SK-N-SH (cell line): ENCODE data around the gene TFDP3. TPM values are rescaled to one million over a fixed set of nuclear protein-coding genes. Genes with fewer than 3 reads are reported as not detected.
A peak's percentile ranks its signal among the peaks of the same experiment; 100 is the strongest.

Experiments
- CTCF ChIA-PET: fragments of 300-600, 350-600 bp; formaldehyde crosslinking; extraction: SDS; loops from one replicate; lab custom pipeline; 2021; lab: Yijun Ruan, JAX
- POLR2A ChIA-PET: fragments of 350-600 bp; sonication (Branson Sonifier 250); formaldehyde crosslinking; extraction: SDS; loops from one replicate; lab custom pipeline; 2020; ENCODE audit warnings: antibody characterized with exemption, inconsistent platforms; lab: Yijun Ruan, JAX
- DNase-seq: peaks from one replicate; pipeline ENCODE4 v3.0.0; 2012
- H2AFZ ChIP-seq: fragments of 200-600 bp; sonication (generic); 2 replicates; pipeline ENCODE4 v1.8.1; 2016; ENCODE audit warnings: antibody characterized with exemption, mild to moderate bottlenecking, low read depth
- H3F3A ChIP-seq: fragments of 200-600 bp; sonication (generic); replicated peaks from 2 replicates; pipeline ENCODE3; 2016; ENCODE audit warnings: antibody characterized with exemption, mild to moderate bottlenecking; ENCODE audit not compliant: insufficient read depth
- H3K27ac ChIP-seq, 2 experiments: fragments of 200-500 bp in 1 of 2; fragments of 200-600 bp in 1 of 2; sonication (Bioruptor generic) in 1 of 2; sonication (generic), shearing (Covaris generic) in 1 of 2; 2 replicates each; pipeline versions ENCODE4 v1.5.1 to v1.6.1; 2014 to 2016; ENCODE audit warnings: low read depth in 2 of 2, inconsistent platforms in 1 of 2, low read length in 1 of 2, mild to moderate bottlenecking in 1 of 2, mixed read lengths in 1 of 2
- H3K27me3 ChIP-seq: fragments of 200-600 bp; sonication (generic), shearing (Covaris generic); 2 replicates; pipeline ENCODE4 v1.6.1; 2016; ENCODE audit warnings: mixed run types; ENCODE audit not compliant: insufficient read depth
- H3K36me3 ChIP-seq, 2 experiments: fragments of 200-500 bp in 1 of 2; fragments of 200-600 bp in 1 of 2; sonication (Bioruptor generic) in 1 of 2; sonication (generic) in 1 of 2; replicated peaks in 1 of 2; 2 replicates each; pipeline versions ENCODE3 to v1.5.1; 2014 to 2016; ENCODE audit warnings: low read length in 1 of 2, mild to moderate bottlenecking in 1 of 2; ENCODE audit not compliant: insufficient read depth in 2 of 2, control insufficient read depth in 1 of 2
- H3K4me1 ChIP-seq, 2 experiments: fragments of 200-500 bp in 1 of 2; fragments of 200-600 bp in 1 of 2; sonication (Bioruptor generic) in 1 of 2; sonication (generic), shearing (Covaris generic) in 1 of 2; 2 replicates each; pipeline versions ENCODE4 v1.5.1 to v1.6.1; 2014 to 2016; ENCODE audit warnings: low read depth in 1 of 2, low read length in 1 of 2, mixed run types in 1 of 2; ENCODE audit not compliant: insufficient read depth in 2 of 2, control insufficient read depth in 1 of 2
- H3K4me2 ChIP-seq: fragments of 200-600 bp; sonication (generic), shearing (Covaris generic); 2 replicates; pipeline ENCODE4 v1.6.1; 2017; ENCODE audit warnings: mixed run types
- H3K4me3 ChIP-seq, 2 experiments: fragments of 200-500 bp in 1 of 2; fragments of 200-600 bp in 1 of 2; sonication (Bioruptor generic) in 1 of 2; sonication (generic), shearing (Covaris generic) in 1 of 2; 2 replicates each; pipeline versions ENCODE4 v1.5.1 to v1.8.1; 2014 to 2016; ENCODE audit warnings: low read depth in 2 of 2, inconsistent platforms in 1 of 2, low read length in 1 of 2, mild to moderate bottlenecking in 1 of 2, mixed read lengths in 1 of 2, moderate library complexity in 1 of 2
- H3K79me2 ChIP-seq: fragments of 200-600 bp; sonication (generic); 2 replicates; pipeline ENCODE4 v1.8.1; 2017; ENCODE audit warnings: mild to moderate bottlenecking; ENCODE audit not compliant: insufficient read depth
- H3K9ac ChIP-seq: fragments of 200-600 bp; sonication (generic); 2 replicates; pipeline ENCODE4 v1.6.1; 2017; ENCODE audit warnings: mixed run types
- H3K9me2 ChIP-seq: fragments of 200-600 bp; sonication (generic); 2 replicates; pipeline ENCODE4 v1.6.1; 2017; ENCODE audit warnings: mixed run types
- H3K9me3 ChIP-seq: fragments of 200-600 bp; sonication (generic); 2 replicates; pipeline ENCODE4 v1.6.1; 2017; ENCODE audit warnings: mixed run types, mild to moderate bottlenecking, moderate library complexity
- H4K20me1 ChIP-seq: fragments of 200-600 bp; sonication (generic); 2 replicates; pipeline ENCODE4 v1.6.1; 2017; ENCODE audit warnings: mild to moderate bottlenecking, mixed run types; ENCODE audit not compliant: insufficient read depth
- ELF1 ChIP-seq: IDR thresholded peaks from 2 replicates; pipeline ENCODE4 v1.4.0; 2012
- EP300 ChIP-seq, 2 experiments: IDR thresholded peaks; 2 replicates each; pipeline versions ENCODE4 v1.4.0 to v1.6.1; 2012; ENCODE audit warnings: borderline replicate concordance in 1 of 2, low read depth in 1 of 2, low read length in 1 of 2
- EZH2phosphoT487 ChIP-seq: fragments of 200-600 bp; sonication (generic); IDR thresholded peaks from 2 replicates; pipeline ENCODE4 v1.6.1; 2017; ENCODE audit warnings: low read depth, mixed run types, mild to moderate bottlenecking, antibody characterized with exemption, moderate library complexity, borderline replicate concordance
- FOSL2 ChIP-seq: IDR thresholded peaks from 2 replicates; pipeline ENCODE4 v1.4.0; 2012; ENCODE audit warnings: low read depth, mild to moderate bottlenecking, moderate library complexity, borderline replicate concordance
- JUND ChIP-seq: IDR thresholded peaks from 2 replicates; pipeline ENCODE4 v1.4.0; 2012
- NFIC ChIP-seq: IDR thresholded peaks from 2 replicates; pipeline ENCODE4 v1.4.0; 2012; ENCODE audit warnings: borderline replicate concordance
- PBX3 ChIP-seq: IDR thresholded peaks from 2 replicates; pipeline ENCODE4; 2012
- RAD21 ChIP-seq: IDR thresholded peaks from 2 replicates; pipeline ENCODE4 v1.6.1; 2012; ENCODE audit warnings: mild to moderate bottlenecking, low read length
- RFX5 ChIP-seq: IDR thresholded peaks from 2 replicates; pipeline ENCODE4 v1.6.1; 2012; ENCODE audit warnings: mild to moderate bottlenecking, improper control_type of control experiment, low read length
- RXRA ChIP-seq: IDR thresholded peaks from 2 replicates; pipeline ENCODE4 v1.4.0; 2012; ENCODE audit warnings: low read depth, mild to moderate bottlenecking, borderline replicate concordance
- SIN3A ChIP-seq: IDR thresholded peaks from 2 replicates; pipeline ENCODE4 v1.6.1; 2012; ENCODE audit warnings: low read depth, mild to moderate bottlenecking, low read length, moderate library complexity, borderline replicate concordance
- SMC3 ChIP-seq: IDR thresholded peaks from 2 replicates; pipeline ENCODE4 v1.6.1; 2012; ENCODE audit warnings: low read depth, low read length, improper control_type of control experiment
- TAF1 ChIP-seq: IDR thresholded peaks from 2 replicates; pipeline ENCODE4 v1.6.1; 2012; ENCODE audit warnings: low read depth, mild to moderate bottlenecking, low read length, moderate library complexity, borderline replicate concordance
- TCF12 ChIP-seq: IDR thresholded peaks from 2 replicates; pipeline ENCODE4 v1.4.0; 2012
- WGBS: methylation state at CpG from one replicate; pipeline ENCODE4 v1.1.6; 2017; ENCODE audit warnings: low lambda C conversion rate; 5-methylcytosine and 5-hydroxymethylcytosine counted together
- polyA plus RNA-seq, 3 experiments: library from polyadenylated mRNA; depleted of rRNA; stranded (reverse); fragments of >200 nt; gene quantifications; 2 replicates each; pipeline ENCODE4 v1.2.3, GENCODE V29; 2012
- TF ChIP-seq, protein P1 (sequence below): fragments of 150-350 bp; IDR thresholded peaks from 2 replicates; pipeline ENCODE4 v1.6.1; 2016; ENCODE audit warnings: mild to moderate bottlenecking, low read depth, low read length
- TF ChIP-seq, protein P2 (sequence below): fragments of 200-600 bp; sonication (generic); IDR thresholded peaks from 2 replicates; pipeline ENCODE4 v1.6.1; 2017; ENCODE audit warnings: antibody characterized with exemption, mild to moderate bottlenecking, moderate library complexity

Gene TFDP3
- polyA plus RNA-seq, 1 of the 3 experiments (the other 2 are of a cell fraction): not detected

GRCh38 chrX:133229361-133229760 lies 11.2 kb upstream of the TFDP3 start:
- H3K27ac ChIP-seq: no peak overlapping the region
- 17% methylated on average over 4 of the region's 4 CpGs for WGBS
- no peaks in the 10 kb centered on the region for H3K4me1 ChIP-seq
- no peaks in the 10 kb centered on the region for H3K36me3 ChIP-seq
- H3F3A ChIP-seq: no peaks in the 10 kb centered on the region
- no peaks in the 10 kb centered on the region for H3K79me2 ChIP-seq
- H3K4me3 ChIP-seq: no peak overlapping the region
- DNase-seq: no peak
- CTCF ChIA-PET: interaction anchor here (0.7 to 1.2 kb wide), 4 partner anchors 20 to 1388 kb away, joined by 3 to 4 read pairs (median 3); no protein-coding TSS in a partner anchor
- no peaks in the 10 kb centered on the region for H4K20me1 ChIP-seq
- no peaks in the 10 kb centered on the region for H3K27me3 ChIP-seq
- H3K9me2 ChIP-seq: no peaks in the 10 kb centered on the region
- no peaks in the 10 kb centered on the region for H3K9me3 ChIP-seq
- H2AFZ ChIP-seq: no peak overlapping the region
- no peak overlapping the region for H3K4me2 ChIP-seq
- H3K9ac ChIP-seq: no peak overlapping the region
- POLR2A ChIA-PET: no interaction called here
- TF ChIP-seq PBX3 (no peak), EP300 (IDR thresholded peaks at IDR 0.05; ENCODE audit: borderline replicate concordance in 1 of 2, low read depth in 1 of 2, low read length in 1 of 2) (no peak), TCF12 (no peak), FOSL2 (no peak), EZH2phosphoT487 (no peak), RXRA (no peak), RAD21 (no peak), SMC3 (no peak), TAF1 (no peak), RFX5 (no peak), ELF1 (no peak)
- TF ChIP-seq, protein P1, sequence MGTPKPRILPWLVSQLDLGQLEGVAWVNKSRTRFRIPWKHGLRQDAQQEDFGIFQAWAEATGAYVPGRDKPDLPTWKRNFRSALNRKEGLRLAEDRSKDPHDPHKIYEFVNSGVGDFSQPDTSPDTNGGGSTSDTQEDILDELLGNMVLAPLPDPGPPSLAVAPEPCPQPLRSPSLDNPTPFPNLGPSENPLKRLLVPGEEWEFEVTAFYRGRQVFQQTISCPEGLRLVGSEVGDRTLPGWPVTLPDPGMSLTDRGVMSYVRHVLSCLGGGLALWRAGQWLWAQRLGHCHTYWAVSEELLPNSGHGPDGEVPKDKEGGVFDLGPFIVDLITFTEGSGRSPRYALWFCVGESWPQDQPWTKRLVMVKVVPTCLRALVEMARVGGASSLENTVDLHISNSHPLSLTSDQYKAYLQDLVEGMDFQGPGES: no peak

GRCh38 chrX:133215747-133216146 lies 2.4 kb downstream of the TFDP3 start:
- peak; percentile 40 for DNase-seq
- no peaks in the 10 kb centered on the region; a peak in 1 of 4 replicates for H3K4me1 ChIP-seq

More at GRCh38 chrX:133215747-133216146, 2.4 kb downstream of the TFDP3 start:
- H3K27me3 ChIP-seq: no peaks in the 10 kb centered on the region
- H3K4me3 ChIP-seq: no peak overlapping the region
- no peaks in the 10 kb centered on the region for H3F3A ChIP-seq
- H3K9me2 ChIP-seq: no peaks in the 10 kb centered on the region
- no peak overlapping the region for H3K4me2 ChIP-seq
- no peaks in the 10 kb centered on the region for H4K20me1 ChIP-seq
- WGBS: 25% methylated on average over 1 of the region's 1 CpG
- CTCF ChIA-PET: interaction anchor here (0.7 to 1.3 kb wide), 3 partner anchors 27 to 989 kb away, joined by 3 read pairs; no protein-coding TSS in a partner anchor
- H3K9ac ChIP-seq: no peak overlapping the region
- TF ChIP-seq NFIC (no peak), RAD21 (peak; percentile 65), JUND (no peak), FOSL2 (no peak), SIN3A (no peak), SMC3 (peak; percentile 28; the same call in 1 of the 2 replicates)
- TF ChIP-seq, protein P2, sequence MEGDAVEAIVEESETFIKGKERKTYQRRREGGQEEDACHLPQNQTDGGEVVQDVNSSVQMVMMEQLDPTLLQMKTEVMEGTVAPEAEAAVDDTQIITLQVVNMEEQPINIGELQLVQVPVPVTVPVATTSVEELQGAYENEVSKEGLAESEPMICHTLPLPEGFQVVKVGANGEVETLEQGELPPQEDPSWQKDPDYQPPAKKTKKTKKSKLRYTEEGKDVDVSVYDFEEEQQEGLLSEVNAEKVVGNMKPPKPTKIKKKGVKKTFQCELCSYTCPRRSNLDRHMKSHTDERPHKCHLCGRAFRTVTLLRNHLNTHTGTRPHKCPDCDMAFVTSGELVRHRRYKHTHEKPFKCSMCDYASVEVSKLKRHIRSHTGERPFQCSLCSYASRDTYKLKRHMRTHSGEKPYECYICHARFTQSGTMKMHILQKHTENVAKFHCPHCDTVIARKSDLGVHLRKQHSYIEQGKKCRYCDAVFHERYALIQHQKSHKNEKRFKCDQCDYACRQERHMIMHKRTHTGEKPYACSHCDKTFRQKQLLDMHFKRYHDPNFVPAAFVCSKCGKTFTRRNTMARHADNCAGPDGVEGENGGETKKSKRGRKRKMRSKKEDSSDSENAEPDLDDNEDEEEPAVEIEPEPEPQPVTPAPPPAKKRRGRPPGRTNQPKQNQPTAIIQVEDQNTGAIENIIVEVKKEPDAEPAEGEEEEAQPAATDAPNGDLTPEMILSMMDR: peak; percentile 38
- TF ChIP-seq, all 33 proteins: peak for 3
- H3K36me3 ChIP-seq: no peaks in the 10 kb centered on the region
- H3K27ac ChIP-seq: no peak overlapping the region
- POLR2A ChIA-PET: no interaction called here
- H3K9me3 ChIP-seq: no peaks in the 10 kb centered on the region
- no peak overlapping the region for H2AFZ ChIP-seq
- H3K79me2 ChIP-seq: no peaks in the 10 kb centered on the region
